ENCODE data around the gene DNAJC30. TPM values are rescaled to one million over a fixed set of nuclear protein-coding genes. Genes with fewer than 3 reads are reported as not detected.
"Not testable (repeated sequence)": the region's sequence is repeated elsewhere in the genome, so short reads cannot be mapped to it uniquely, and the experiment has no call there.

Gene DNAJC30
- total RNA-seq, 1 donor from 2014 or later = 14.7 TPM

DNA sequence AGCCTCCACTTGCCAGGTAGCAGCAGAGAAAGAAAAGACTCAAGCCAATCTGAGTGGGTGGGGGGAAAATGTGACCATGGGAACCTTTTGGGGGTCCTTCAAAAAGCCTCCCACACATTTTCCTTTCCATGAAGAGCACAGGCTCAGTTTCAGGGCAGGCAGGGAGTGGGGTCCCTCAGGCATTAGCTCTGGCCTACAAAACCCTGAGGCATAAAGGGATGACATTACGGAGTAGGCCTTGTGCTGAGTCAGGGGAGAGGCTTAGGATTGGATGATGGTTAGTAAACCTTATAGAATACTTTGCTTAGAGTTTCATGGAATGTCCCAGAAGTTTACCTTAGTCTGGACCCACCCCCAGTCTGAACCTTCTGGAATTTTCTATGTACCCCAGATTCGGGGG, 3.5 kb downstream of the DNAJC30 start:
- H3K36me3 Mint-ChIP-seq = peaks cover 15% of the 10 kb centered on the region
- peak overlapping the region; percentile 61 for H3K4me3 Mint-ChIP-seq
- H3K27ac Mint-ChIP-seq = no peak overlapping the region
- no peaks in the 10 kb centered on the region for H3K27me3 Mint-ChIP-seq
- no peak for DNase-seq (ENCODE audit: extremely low spot score, unreplicated experiment)
- no peaks in the 10 kb centered on the region for H3K9me3 Mint-ChIP-seq
- TF ChIP-seq, protein P1, sequence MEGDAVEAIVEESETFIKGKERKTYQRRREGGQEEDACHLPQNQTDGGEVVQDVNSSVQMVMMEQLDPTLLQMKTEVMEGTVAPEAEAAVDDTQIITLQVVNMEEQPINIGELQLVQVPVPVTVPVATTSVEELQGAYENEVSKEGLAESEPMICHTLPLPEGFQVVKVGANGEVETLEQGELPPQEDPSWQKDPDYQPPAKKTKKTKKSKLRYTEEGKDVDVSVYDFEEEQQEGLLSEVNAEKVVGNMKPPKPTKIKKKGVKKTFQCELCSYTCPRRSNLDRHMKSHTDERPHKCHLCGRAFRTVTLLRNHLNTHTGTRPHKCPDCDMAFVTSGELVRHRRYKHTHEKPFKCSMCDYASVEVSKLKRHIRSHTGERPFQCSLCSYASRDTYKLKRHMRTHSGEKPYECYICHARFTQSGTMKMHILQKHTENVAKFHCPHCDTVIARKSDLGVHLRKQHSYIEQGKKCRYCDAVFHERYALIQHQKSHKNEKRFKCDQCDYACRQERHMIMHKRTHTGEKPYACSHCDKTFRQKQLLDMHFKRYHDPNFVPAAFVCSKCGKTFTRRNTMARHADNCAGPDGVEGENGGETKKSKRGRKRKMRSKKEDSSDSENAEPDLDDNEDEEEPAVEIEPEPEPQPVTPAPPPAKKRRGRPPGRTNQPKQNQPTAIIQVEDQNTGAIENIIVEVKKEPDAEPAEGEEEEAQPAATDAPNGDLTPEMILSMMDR (conservative IDR thresholded peaks at IDR 0.05) = no peak
- peaks cover 19% of the 10 kb centered on the region for H3K4me1 Mint-ChIP-seq (ENCODE audit: unreplicated experiment)

DNA sequence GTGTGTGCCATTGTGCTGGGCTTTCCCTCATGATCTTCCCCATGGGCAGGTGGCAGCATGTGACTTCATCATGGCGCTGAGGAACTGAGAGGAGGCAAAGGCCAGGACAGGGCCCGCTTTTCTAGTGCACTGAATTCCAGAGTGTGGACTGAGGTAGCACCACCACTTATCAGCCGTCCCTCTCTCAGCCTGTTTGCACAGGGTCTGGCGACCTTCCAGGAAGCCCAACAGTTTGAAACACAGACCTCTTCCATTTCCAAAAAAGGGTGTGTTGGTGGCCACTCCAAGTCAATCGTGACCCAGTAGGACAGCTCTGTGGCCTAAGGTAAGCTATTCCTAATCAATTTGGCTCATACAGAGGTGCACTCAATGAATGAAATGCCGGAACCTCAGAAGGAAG, 4.4 kb downstream of the DNAJC30 start:
- H3K36me3 Mint-ChIP-seq = peaks cover 15% of the 10 kb centered on the region
- H3K27me3 Mint-ChIP-seq = no peaks in the 10 kb centered on the region
- DNase-seq (ENCODE audit: extremely low spot score, unreplicated experiment) = no peak
- H3K4me1 Mint-ChIP-seq (ENCODE audit: unreplicated experiment) = peaks cover 17% of the 10 kb centered on the region
- H3K4me3 Mint-ChIP-seq = peak overlapping the region; percentile 61
- TF ChIP-seq, protein P1 (conservative IDR thresholded peaks at IDR 0.05) = no peak
- no peak overlapping the region for H3K27ac Mint-ChIP-seq
- no peaks in the 10 kb centered on the region for H3K9me3 Mint-ChIP-seq

DNA sequence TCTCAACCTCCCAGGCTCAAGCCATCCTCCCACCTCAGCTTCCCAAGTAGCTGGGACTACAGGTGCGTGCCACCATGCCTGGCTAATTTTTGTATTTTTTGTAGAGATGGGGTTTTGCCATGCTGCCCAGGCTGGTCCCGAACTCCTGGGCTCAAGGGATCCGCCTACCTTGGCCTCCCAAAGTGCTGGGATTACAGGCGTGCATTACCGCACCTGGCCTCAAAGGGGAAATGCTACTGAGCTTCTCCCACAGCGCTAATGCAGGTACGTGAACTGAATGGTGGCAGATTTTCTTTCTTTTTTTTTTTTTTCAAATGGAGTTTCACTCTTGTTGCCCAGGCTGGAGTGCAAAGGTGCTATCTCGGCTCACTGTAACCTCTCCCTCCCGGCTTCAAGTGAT, 7.2 kb downstream of the DNAJC30 start:
- H3K27ac Mint-ChIP-seq; H3K9me3 Mint-ChIP-seq; H3K4me3 Mint-ChIP-seq; H3K27me3 Mint-ChIP-seq; DNase-seq (ENCODE audit: extremely low spot score, unreplicated experiment): not testable (repeated sequence)
- H3K4me1 Mint-ChIP-seq (ENCODE audit: unreplicated experiment) = peaks cover 12% of the 10 kb centered on the region
- peaks cover 20% of the 10 kb centered on the region for H3K36me3 Mint-ChIP-seq
- TF ChIP-seq, protein P1 (conservative IDR thresholded peaks at IDR 0.05) = peak; percentile 31

DNA sequence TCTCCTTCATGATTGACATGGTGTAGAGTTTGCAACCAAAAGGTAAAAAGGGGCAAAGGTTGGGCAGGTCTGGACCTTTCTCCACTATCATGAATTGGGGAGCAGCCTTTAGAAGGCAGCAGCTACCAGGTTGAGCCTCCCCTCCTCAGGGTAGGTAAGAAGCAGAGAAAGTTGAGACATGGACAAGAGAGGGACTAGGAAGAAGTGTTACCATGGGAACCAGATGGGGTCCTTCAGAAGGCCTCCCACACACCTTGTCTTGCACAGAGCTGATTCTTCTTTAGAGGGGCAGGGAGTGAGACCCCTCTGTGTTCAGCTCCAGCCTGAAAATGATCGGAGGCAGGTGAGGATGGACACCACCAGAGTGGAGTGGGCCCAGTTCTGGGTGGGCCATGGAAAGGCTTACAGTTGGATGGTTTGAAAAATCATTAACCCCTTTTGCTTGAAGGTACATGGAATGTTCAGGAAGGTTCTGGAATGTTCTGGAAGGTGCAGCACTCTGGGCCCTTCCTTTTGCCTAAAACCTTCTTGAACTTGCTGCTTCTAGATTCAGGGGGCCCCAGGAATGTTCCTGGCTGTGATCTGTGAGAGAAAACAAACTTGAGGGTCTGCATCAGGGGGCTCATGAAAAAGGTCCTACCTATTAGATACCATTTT, 8.7 kb downstream of the DNAJC30 start:
- H3K4me1 Mint-ChIP-seq (ENCODE audit: unreplicated experiment) = peaks cover 9% of the 10 kb centered on the region
- DNase-seq (ENCODE audit: extremely low spot score, unreplicated experiment) = no peak

DNA sequence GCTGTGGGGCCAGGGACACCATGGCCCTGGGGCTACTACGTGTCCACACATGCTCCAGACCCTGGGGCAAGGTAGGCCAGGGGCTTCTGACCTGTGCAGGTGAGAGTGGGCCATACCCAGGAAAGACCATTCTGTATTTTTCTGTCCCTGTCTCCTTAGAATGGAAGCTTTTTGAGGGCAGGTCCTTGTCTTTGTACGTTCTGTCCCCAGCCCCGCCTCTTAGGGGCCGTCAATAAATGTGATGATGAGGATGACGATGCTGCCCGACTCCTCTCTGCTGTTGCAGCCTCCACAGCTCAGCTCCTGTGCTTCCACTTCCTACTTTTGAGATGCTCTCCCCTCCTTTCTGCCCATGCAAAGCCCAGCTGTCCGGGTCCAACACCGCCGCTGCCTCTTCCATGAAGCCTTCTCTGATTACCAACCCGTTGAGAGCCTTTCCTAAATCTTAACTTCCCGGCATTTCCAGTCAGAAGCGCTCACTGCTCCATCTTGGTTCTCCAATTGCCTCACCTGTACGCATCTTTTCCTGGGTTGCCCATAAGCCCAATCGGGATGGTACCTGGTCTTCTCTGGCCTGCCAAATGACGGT, 11.3 kb downstream of the DNAJC30 start:
- Mint-ChIP-seq H3K4me3 (peak overlapping the region; percentile 62), H3K27me3 (no peaks in the 10 kb centered on the region), H3K4me1 (ENCODE audit: unreplicated experiment) (peaks cover 16% of the 10 kb centered on the region), H3K36me3 (peaks cover 6% of the 10 kb centered on the region), H3K9me3 (no peaks in the 10 kb centered on the region), H3K27ac (no peak overlapping the region)
- no peak for DNase-seq (ENCODE audit: extremely low spot score, unreplicated experiment)
- TF ChIP-seq, protein P1 (conservative IDR thresholded peaks at IDR 0.05) = no peak

More for the DNA sequence above, 8.7 kb downstream of the DNAJC30 start:
- H3K27me3 Mint-ChIP-seq = no peaks in the 10 kb centered on the region
- TF ChIP-seq, protein P1 (conservative IDR thresholded peaks at IDR 0.05) = no peak
- no peak overlapping the region for H3K27ac Mint-ChIP-seq
- H3K9me3 Mint-ChIP-seq = no peaks in the 10 kb centered on the region
- no peak overlapping the region for H3K4me3 Mint-ChIP-seq
- H3K36me3 Mint-ChIP-seq = peaks cover 17% of the 10 kb centered on the region
